ENCODE data around the gene UNC45B.

UNC45B gene

GRCh38 chr17:35167666-35168065 lies 20.0 kb downstream of the UNC45B start:
- peaks cover 5% of the 10 kb centered on the region for H3K27me3 ChIP-seq (ENCODE audit: control insufficient read depth, low read length)
- TF ChIP-seq EZH2phosphoT487 (IDR thresholded peaks at IDR 0.05; ENCODE audit: borderline replicate concordance, low read length), result no peak
- TF ChIP-seq, protein P1, sequence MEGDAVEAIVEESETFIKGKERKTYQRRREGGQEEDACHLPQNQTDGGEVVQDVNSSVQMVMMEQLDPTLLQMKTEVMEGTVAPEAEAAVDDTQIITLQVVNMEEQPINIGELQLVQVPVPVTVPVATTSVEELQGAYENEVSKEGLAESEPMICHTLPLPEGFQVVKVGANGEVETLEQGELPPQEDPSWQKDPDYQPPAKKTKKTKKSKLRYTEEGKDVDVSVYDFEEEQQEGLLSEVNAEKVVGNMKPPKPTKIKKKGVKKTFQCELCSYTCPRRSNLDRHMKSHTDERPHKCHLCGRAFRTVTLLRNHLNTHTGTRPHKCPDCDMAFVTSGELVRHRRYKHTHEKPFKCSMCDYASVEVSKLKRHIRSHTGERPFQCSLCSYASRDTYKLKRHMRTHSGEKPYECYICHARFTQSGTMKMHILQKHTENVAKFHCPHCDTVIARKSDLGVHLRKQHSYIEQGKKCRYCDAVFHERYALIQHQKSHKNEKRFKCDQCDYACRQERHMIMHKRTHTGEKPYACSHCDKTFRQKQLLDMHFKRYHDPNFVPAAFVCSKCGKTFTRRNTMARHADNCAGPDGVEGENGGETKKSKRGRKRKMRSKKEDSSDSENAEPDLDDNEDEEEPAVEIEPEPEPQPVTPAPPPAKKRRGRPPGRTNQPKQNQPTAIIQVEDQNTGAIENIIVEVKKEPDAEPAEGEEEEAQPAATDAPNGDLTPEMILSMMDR (IDR thresholded peaks at IDR 0.05; ENCODE audit: low read depth, low read length, poor library complexity, severe bottlenecking), result no peak
- no peaks in the 10 kb centered on the region for H3K4me1 ChIP-seq (ENCODE audit: control insufficient read depth, low read length)
- H3K4me3 ChIP-seq (ENCODE audit: low read length), result no peak overlapping the region
- H3K9me2 ChIP-seq (replicated peaks; ENCODE audit: control insufficient read depth, low read length), result no peaks in the 10 kb centered on the region
- no peaks in the 10 kb centered on the region for H4K20me1 ChIP-seq (ENCODE audit: control insufficient read depth, insufficient read depth, low read depth, low read length)
- no peak overlapping the region for H3K27ac ChIP-seq (ENCODE audit: low read depth, low read length)
- H3K9me3 ChIP-seq (ENCODE audit: control insufficient read depth, insufficient read depth, low read length), result no peaks in the 10 kb centered on the region
- no peaks in the 10 kb centered on the region for H3F3A ChIP-seq (ENCODE audit: control insufficient read depth, insufficient read depth)
- H3K4me2 ChIP-seq (ENCODE audit: low read length), result no peak overlapping the region
- no peaks in the 10 kb centered on the region for H3K36me3 ChIP-seq (ENCODE audit: control insufficient read depth, low read length)
- H3K79me2 ChIP-seq (ENCODE audit: control insufficient read depth, low read length), result no peaks in the 10 kb centered on the region

- H3K4me2 ChIP-seq (ENCODE audit: low read length), result no peak overlapping the region
- H3K9me3 ChIP-seq (ENCODE audit: control insufficient read depth, insufficient read depth, low read length), result no peaks in the 10 kb centered on the region
- no peaks in the 10 kb centered on the region for H3K79me2 ChIP-seq (ENCODE audit: control insufficient read depth, low read length)
- H3K9me2 ChIP-seq (replicated peaks; ENCODE audit: control insufficient read depth, low read length), result no peaks in the 10 kb centered on the region
- no peaks in the 10 kb centered on the region for H3K4me1 ChIP-seq (ENCODE audit: control insufficient read depth, low read length)
- H4K20me1 ChIP-seq (ENCODE audit: control insufficient read depth, insufficient read depth, low read depth, low read length), result no peaks in the 10 kb centered on the region
- H3F3A ChIP-seq (ENCODE audit: control insufficient read depth, insufficient read depth), result no peaks in the 10 kb centered on the region
- no peak overlapping the region for H3K27ac ChIP-seq (ENCODE audit: low read depth, low read length)
- no peaks in the 10 kb centered on the region for H3K27me3 ChIP-seq (ENCODE audit: control insufficient read depth, low read length)
- H3K36me3 ChIP-seq (ENCODE audit: control insufficient read depth, low read length), result no peaks in the 10 kb centered on the region
- H3K4me3 ChIP-seq (ENCODE audit: low read length), result no peak overlapping the region
- TF ChIP-seq, protein P1 (IDR thresholded peaks at IDR 0.05; ENCODE audit: low read depth, low read length, poor library complexity, severe bottlenecking), result no peak
- TF ChIP-seq EZH2phosphoT487 (IDR thresholded peaks at IDR 0.05; ENCODE audit: borderline replicate concordance, low read length), result no peak
Observed at GRCh38 chr17:35169835-35170363, 22.3 kb downstream of the UNC45B start.

GRCh38 chr17:35170968-35171771 lies 23.6 kb downstream of the UNC45B start:
- no peaks in the 10 kb centered on the region for H3K4me1 ChIP-seq (ENCODE audit: control insufficient read depth, low read length)
- no peaks in the 10 kb centered on the region for H3K9me2 ChIP-seq (replicated peaks; ENCODE audit: control insufficient read depth, low read length)
- H3K4me3 ChIP-seq (ENCODE audit: low read length), result no peak overlapping the region
- H4K20me1 ChIP-seq (ENCODE audit: control insufficient read depth, insufficient read depth, low read depth, low read length), result no peaks in the 10 kb centered on the region
- no peaks in the 10 kb centered on the region for H3K36me3 ChIP-seq (ENCODE audit: control insufficient read depth, low read length)
- no peaks in the 10 kb centered on the region for H3K9me3 ChIP-seq (ENCODE audit: control insufficient read depth, insufficient read depth, low read length)
- H3K4me2 ChIP-seq (ENCODE audit: low read length), result no peak overlapping the region
- no peaks in the 10 kb centered on the region for H3K27me3 ChIP-seq (ENCODE audit: control insufficient read depth, low read length)
- TF ChIP-seq, protein P1 (IDR thresholded peaks at IDR 0.05; ENCODE audit: low read depth, low read length, poor library complexity, severe bottlenecking), result no peak
- no peak for TF ChIP-seq EZH2phosphoT487 (IDR thresholded peaks at IDR 0.05; ENCODE audit: borderline replicate concordance, low read length)
- H3K79me2 ChIP-seq (ENCODE audit: control insufficient read depth, low read length), result no peaks in the 10 kb centered on the region
- no peaks in the 10 kb centered on the region for H3F3A ChIP-seq (ENCODE audit: control insufficient read depth, insufficient read depth)
- H3K27ac ChIP-seq (ENCODE audit: low read depth, low read length), result no peak overlapping the region

All from DOHH2 (cell line).